Stimulated activated naive CD8-positive, alpha-beta T cell treated with anti-CD3 and anti-CD28 coated beads, Interleukin-15, Interleukin-2, amounts not matched to agents 100 ng/mL and 50 ng/mL, for 24 hours (primary cell): Measurements from ENCODE around the gene ZSCAN20.

Experiments
- H3K27ac Mint-ChIP-seq: one replicate; pipeline ENCODE4 v1.8.0; 2021; ENCODE audit warnings: mild to moderate bottlenecking, mixed read lengths
- H3K27me3 Mint-ChIP-seq: one replicate; pipeline ENCODE4 v1.8.0; 2021; ENCODE audit warnings: mixed read lengths
- H3K36me3 Mint-ChIP-seq: one replicate; pipeline ENCODE4 v1.8.0; 2021; ENCODE audit warnings: low read depth, mixed read lengths
- H3K4me1 Mint-ChIP-seq: one replicate; pipeline ENCODE4 v1.8.0; 2021; ENCODE audit warnings: low read depth, mixed read lengths
- H3K4me3 Mint-ChIP-seq: one replicate; pipeline ENCODE4 v1.8.0; 2021; ENCODE audit warnings: mild to moderate bottlenecking, mixed read lengths
- H3K9me3 Mint-ChIP-seq: one replicate; pipeline ENCODE4 v1.8.0; 2021; ENCODE audit warnings: mixed read lengths

Gene ZSCAN20

DNA sequence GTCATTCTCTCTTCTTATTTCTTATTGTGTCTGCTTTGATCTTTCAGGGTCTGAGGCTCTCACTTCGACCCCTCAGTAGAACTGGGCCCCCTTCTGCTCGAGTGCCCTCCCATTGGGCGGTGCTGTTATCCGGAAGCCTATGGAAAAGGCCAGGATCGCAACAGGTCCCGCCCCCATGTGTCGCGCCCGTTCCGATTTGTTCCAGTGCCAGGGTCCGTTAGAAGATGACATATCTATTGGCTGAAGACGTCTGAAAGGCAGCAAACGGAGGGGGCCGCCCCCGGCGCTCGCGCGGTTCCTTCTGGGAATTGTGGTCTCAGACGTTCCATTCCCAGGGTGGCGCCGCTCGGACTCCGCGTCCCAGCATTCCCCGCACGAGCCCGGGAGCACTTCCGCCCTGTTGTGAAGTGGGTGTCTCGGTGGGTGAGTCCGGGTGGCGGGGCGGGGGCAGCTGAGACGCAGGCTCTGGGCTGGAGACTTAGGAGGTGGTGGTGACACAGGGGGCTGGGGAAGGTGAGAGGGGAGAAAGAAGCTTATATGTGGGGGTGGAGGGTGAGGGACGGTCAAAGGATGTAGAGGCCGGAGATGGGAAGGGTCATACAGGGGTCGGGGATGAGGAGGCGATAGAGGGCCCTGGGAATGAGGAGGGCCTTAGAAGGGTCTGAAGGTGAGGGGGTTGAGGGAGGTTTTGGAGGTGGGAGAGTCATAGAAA lies at the start of gene ZSCAN20:
Gene ZSCAN20 (plus strand): TSS at position 377 of the 712 bp plus-strand sequence. CDS start 6,644 bp downstream, outside the sequence.
- Mint-ChIP-seq H3K9me3 (no peaks in the 10 kb centered on the region), H3K4me1 (peaks cover 27% of the 10 kb centered on the region), H3K36me3 (no peaks in the 10 kb centered on the region), H3K27ac (peak within 1 kb of the TSS; percentile 65), H3K27me3 (no peaks in the 10 kb centered on the region), H3K4me3 (peak within 1 kb of the TSS; percentile 78)

DNA sequence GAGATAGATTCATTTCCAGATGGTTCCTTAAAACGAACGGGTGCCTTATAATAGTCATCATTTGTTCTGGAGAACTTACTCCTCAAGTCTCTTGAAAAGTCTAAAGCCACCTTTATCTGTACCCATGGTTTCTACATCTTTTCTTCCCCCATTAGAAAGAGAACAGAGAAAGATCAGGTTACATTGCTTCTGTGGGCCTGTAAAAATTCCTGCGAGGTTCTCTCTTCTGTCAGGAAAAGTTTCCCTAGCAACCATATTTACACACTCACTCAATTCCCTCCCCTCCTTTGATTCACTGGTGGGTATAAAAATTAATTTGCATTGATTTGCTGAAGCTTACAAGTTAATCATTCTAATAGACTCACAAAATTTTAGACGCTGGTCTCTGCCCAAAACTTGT lies 48.2 kb upstream of the ZSCAN20 start:
- H3K4me1 Mint-ChIP-seq = peaks cover 6% of the 10 kb centered on the region
- H3K4me3 Mint-ChIP-seq = no peak overlapping the region
- no peak overlapping the region for H3K27ac Mint-ChIP-seq
- H3K36me3 Mint-ChIP-seq = no peaks in the 10 kb centered on the region
- H3K27me3 Mint-ChIP-seq = peaks cover 36% of the 10 kb centered on the region
- no peaks in the 10 kb centered on the region for H3K9me3 Mint-ChIP-seq

DNA sequence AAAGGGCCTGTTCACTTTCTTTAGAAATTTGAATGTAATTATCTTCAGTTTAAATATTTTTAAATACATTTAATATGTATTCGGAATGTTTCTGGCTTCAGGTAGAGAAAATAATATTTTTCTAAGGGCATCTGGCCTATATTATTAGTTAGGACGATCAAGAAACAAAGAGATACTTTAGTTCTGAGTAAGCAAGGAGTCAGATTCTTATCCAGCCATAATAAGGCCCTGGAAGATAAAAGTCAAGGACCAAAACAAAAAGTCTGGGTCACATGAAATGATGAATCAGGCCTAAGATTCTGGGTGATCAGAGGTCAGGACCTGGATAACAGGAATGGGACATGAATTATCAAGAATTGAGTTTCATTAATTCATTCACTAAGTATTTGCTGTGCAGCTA lies 47.8 kb upstream of the ZSCAN20 start:
- peaks cover 36% of the 10 kb centered on the region for H3K27me3 Mint-ChIP-seq
- peaks cover 6% of the 10 kb centered on the region for H3K4me1 Mint-ChIP-seq
- H3K4me3 Mint-ChIP-seq = no peak overlapping the region
- no peaks in the 10 kb centered on the region for H3K36me3 Mint-ChIP-seq
- H3K9me3 Mint-ChIP-seq = no peaks in the 10 kb centered on the region
- H3K27ac Mint-ChIP-seq = no peak overlapping the region

- no peaks in the 10 kb centered on the region for H3K36me3 Mint-ChIP-seq
- H3K9me3 Mint-ChIP-seq = no peaks in the 10 kb centered on the region
- H3K27me3 Mint-ChIP-seq = peaks cover 31% of the 10 kb centered on the region
- H3K4me3 Mint-ChIP-seq = no peak overlapping the region
- H3K27ac Mint-ChIP-seq = no peak overlapping the region
- peaks cover 6% of the 10 kb centered on the region for H3K4me1 Mint-ChIP-seq
These were observed 46.5 kb upstream of the ZSCAN20 start for GRCh38 chr1:33425900-33426299.

GRCh38 chr1:33426916-33427315 lies 45.5 kb upstream of the ZSCAN20 start:
- Mint-ChIP-seq H3K4me3 (no peak overlapping the region), H3K27ac (no peak overlapping the region), H3K36me3 (no peaks in the 10 kb centered on the region), H3K27me3 (peaks cover 26% of the 10 kb centered on the region), H3K4me1 (peaks cover 9% of the 10 kb centered on the region), H3K9me3 (no peaks in the 10 kb centered on the region)

DNA sequence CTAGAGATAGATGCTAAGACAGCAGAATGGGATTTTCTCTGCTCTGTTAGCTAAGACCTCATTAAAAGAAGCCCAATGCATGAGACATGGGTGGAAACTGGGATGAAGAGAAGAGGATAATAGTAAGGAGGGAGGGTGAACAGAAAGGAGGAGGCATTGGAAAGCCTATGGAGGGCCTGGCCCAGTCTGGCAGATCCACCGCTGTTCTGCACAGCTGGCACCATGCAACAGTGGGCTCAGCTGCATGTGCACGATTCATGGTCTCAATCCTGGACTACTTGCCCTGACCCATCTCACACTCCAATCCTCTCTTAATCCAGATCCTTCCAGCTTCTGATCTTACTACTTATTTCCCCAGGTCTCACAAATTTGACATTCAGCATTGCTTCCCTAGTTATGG lies 43.8 kb upstream of the ZSCAN20 start:
- Mint-ChIP-seq H3K9me3 (no peaks in the 10 kb centered on the region), H3K27me3 (peaks cover 17% of the 10 kb centered on the region), H3K4me3 (no peak overlapping the region), H3K4me1 (peaks cover 9% of the 10 kb centered on the region), H3K36me3 (no peaks in the 10 kb centered on the region), H3K27ac (no peak overlapping the region)

- Mint-ChIP-seq H3K27me3 (peaks cover 17% of the 10 kb centered on the region), H3K36me3 (no peaks in the 10 kb centered on the region), H3K4me3 (no peak overlapping the region), H3K9me3 (no peaks in the 10 kb centered on the region), H3K4me1 (peaks cover 9% of the 10 kb centered on the region), H3K27ac (no peak overlapping the region)
These were observed 43.1 kb upstream of the ZSCAN20 start for GRCh38 chr1:33429332-33429731.

GRCh38 chr1:33429856-33430691 lies 42.4 kb upstream of the ZSCAN20 start:
- Mint-ChIP-seq H3K27me3 (peaks cover 17% of the 10 kb centered on the region), H3K4me3 (no peak overlapping the region), H3K4me1 (peaks cover 9% of the 10 kb centered on the region), H3K9me3 (no peaks in the 10 kb centered on the region), H3K27ac (peak overlapping the region; percentile 27), H3K36me3 (no peaks in the 10 kb centered on the region)

DNA sequence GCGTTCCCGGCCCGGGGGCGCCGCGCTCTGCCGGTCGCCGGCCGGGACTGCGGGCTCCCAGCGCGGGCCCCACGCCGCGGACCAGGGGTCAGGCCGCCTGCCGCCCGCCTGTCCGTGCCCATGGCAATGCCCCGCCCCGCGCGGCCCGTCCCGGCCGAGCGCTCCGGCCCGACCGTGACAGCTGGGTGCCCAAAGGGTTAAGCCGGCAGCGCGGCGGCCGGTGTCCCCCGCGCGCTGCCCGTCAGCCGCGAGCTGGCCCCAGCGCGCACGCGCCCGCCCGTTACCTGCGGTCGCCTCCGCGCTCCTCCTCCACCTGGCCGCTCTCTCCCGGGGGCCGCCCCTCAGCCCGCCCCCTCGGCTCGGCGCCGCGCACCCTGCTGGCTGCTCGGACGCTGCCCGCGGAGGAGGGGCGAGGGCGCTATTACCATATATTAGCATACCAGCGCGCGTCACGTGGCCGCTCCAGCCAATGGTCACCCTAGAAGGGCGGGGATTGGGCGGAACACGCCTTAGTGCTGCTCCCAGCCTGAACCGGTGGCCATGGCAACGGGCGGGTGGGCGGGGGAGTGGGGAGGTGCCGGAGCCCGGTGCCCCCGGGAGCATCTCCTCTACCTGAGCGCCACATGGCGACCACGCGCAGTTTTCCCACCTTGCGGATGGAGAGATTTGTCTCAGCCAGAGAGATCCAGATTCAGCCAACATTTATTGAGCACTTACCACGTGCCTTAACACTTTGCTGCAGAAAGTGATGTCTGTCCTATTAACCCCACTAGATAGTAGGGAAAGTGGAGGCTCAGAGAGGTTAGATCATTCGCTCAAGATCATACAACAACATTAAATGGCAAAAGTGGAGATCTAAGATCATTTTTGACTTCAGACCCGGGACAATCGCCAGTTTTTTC lies 41.5 kb upstream of the ZSCAN20 start, which contains the start of gene PHC2:
Gene PHC2 (minus strand): TSS at position 404 of the 902 bp plus-strand sequence. CDS start 55,556 bp downstream, outside the sequence.
- H3K4me1 Mint-ChIP-seq = peaks cover 6% of the 10 kb centered on the region
- peak within 1 kb of the TSS; percentile 73 for H3K4me3 Mint-ChIP-seq
- H3K27me3 Mint-ChIP-seq = peaks cover 10% of the 10 kb centered on the region
- H3K36me3 Mint-ChIP-seq = no peaks in the 10 kb centered on the region
- H3K27ac Mint-ChIP-seq = peak within 1 kb of the TSS; percentile 27
- H3K9me3 Mint-ChIP-seq = no peaks in the 10 kb centered on the region

DNA sequence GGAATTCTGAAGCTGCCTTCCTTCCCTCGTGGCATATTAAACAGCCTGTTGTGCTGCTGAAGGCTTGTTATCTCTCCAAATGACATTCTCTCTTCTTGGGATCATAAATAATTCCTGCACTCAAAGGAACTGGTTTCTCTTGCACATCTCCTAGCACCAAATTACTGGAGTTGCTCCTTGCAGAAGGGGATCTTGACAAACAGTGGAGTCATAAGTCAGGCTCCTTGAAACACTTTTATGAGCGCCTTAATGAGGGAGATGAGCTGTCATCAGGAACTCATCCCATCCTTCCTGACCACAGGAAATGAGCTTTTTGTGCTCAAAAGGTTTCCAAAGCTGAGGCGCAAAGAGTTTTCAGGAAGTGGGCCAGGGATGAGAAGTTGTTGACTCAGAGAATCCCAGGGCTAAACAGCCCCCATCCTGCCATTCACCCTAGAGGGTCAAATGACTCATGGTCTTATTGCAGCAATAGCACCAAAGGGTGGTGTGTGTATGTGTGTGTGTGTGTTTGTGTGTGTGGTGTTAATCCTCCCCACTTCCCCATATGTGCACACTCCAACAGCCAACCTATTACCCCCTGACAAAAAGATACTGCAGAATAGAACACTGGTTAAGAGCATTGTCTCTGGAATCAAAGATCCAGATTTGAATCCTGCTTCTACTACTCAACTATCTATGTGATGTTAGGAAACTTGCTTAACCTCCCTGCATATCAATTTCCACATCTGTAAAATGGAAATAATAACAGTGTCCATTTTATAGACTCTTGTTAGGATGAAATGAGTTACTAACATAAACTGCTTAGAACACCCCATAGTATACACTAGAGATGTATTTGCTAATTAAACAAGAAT lies 38.7 kb upstream of the ZSCAN20 start:
- peaks cover 3% of the 10 kb centered on the region for H3K4me1 Mint-ChIP-seq
- H3K36me3 Mint-ChIP-seq = no peaks in the 10 kb centered on the region
- no peak overlapping the region for H3K4me3 Mint-ChIP-seq
- no peaks in the 10 kb centered on the region for H3K9me3 Mint-ChIP-seq
- H3K27me3 Mint-ChIP-seq = peaks cover 3% of the 10 kb centered on the region
- no peak overlapping the region for H3K27ac Mint-ChIP-seq

DNA sequence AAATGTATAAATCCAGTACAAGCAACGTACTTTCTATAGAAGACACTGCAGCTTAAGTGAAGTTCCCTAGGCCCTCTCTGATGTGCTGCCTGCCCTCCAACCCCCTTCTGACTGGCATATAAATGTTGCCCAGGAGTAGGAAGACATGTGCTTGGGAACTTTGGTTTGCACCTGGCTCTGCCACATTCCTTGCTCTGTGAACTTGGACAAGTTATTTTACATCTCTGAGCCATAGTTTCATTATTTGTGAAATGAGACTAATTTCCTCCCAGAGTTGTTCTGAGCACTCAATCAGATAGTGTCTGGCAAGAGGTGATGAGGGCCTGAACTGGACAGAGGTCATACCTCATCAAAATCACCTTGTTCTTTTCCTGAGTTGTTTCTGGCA lies 38.1 kb upstream of the ZSCAN20 start:
- H3K9me3 Mint-ChIP-seq = no peaks in the 10 kb centered on the region

GRCh38 chr1:33435096-33435820 lies 37.2 kb upstream of the ZSCAN20 start:
- H3K9me3 Mint-ChIP-seq = no peaks in the 10 kb centered on the region

More for the DNA sequence above, 38.1 kb upstream of the ZSCAN20 start:
- Mint-ChIP-seq H3K27ac (no peak overlapping the region), H3K4me3 (no peak overlapping the region), H3K36me3 (no peaks in the 10 kb centered on the region), H3K27me3 (peaks cover 3% of the 10 kb centered on the region), H3K4me1 (peaks cover 3% of the 10 kb centered on the region)

GRCh38 chr1:33436557-33437285 lies 35.7 kb upstream of the ZSCAN20 start:
- Mint-ChIP-seq H3K36me3 (no peaks in the 10 kb centered on the region), H3K27ac (no peak overlapping the region), H3K9me3 (no peaks in the 10 kb centered on the region), H3K4me1 (no peaks in the 10 kb centered on the region), H3K4me3 (no peak overlapping the region), H3K27me3 (peaks cover 12% of the 10 kb centered on the region)

More at GRCh38 chr1:33435096-33435820, 37.2 kb upstream of the ZSCAN20 start:
- Mint-ChIP-seq H3K27me3 (peaks cover 9% of the 10 kb centered on the region), H3K4me1 (peaks cover 3% of the 10 kb centered on the region), H3K4me3 (no peak overlapping the region), H3K36me3 (no peaks in the 10 kb centered on the region), H3K27ac (no peak overlapping the region)
